ACC112 (cell line): ENCODE results near the gene WASHC2A.
"Not testable (repeated sequence)": the region's sequence is repeated elsewhere in the genome, so short reads cannot be mapped to it uniquely, and the experiment has no call there.

Source experiments
- H2AFZ ChIP-seq: fragments of 200-600 bp; sonication (generic); one replicate; pipeline ENCODE4 v1.6.0; 2017; ENCODE audit warnings: antibody characterized with exemption, low read length; ENCODE audit not compliant: unreplicated experiment
- H3K27ac ChIP-seq: fragments of 200-600 bp; sonication (generic); 2 replicates; pipeline ENCODE4 v1.5.1; 2014; ENCODE audit warnings: low read depth, mild to moderate bottlenecking, antibody characterized with exemption, low read length, moderate library complexity
- H3K27me3 ChIP-seq: fragments of 200-600 bp; sonication (generic); 2 replicates; pipeline ENCODE4 v1.6.1; 2014; ENCODE audit warnings: mild to moderate bottlenecking, antibody characterized with exemption, low read length, moderate library complexity, mixed read lengths; ENCODE audit not compliant: insufficient read depth
- H3K36me3 ChIP-seq: fragments of 200-600 bp; sonication (generic); 2 replicates; pipeline ENCODE4 v1.6.1; 2016; ENCODE audit warnings: mild to moderate bottlenecking, antibody characterized with exemption, low read length, moderate library complexity, mixed read lengths; ENCODE audit not compliant: insufficient read depth
- H3K4me1 ChIP-seq: fragments of 200-600 bp; sonication (generic); one replicate; pipeline ENCODE4 v1.6.1; 2016; ENCODE audit warnings: low read length, mixed read lengths; ENCODE audit not compliant: insufficient read depth, unreplicated experiment, control insufficient read depth
- H3K4me3 ChIP-seq: fragments of 200-600 bp; sonication (generic); 2 replicates; pipeline ENCODE4 v1.5.1; 2014; ENCODE audit warnings: mild to moderate bottlenecking, low read depth, low read length
- H3K79me2 ChIP-seq: fragments of 200-600 bp; sonication (generic); one replicate; pipeline ENCODE4 v1.6.0; 2016; ENCODE audit warnings: low read length; ENCODE audit not compliant: control insufficient read depth, unreplicated experiment, insufficient read depth

Gene WASHC2A

GRCh38 chr10:50063100-50063499 is 4.7 kb upstream of the WASHC2A start:
- H3K36me3 ChIP-seq = no peaks in the 10 kb centered on the region
- no peak overlapping the region for H3K4me3 ChIP-seq
- H3K27me3 ChIP-seq = no peaks in the 10 kb centered on the region
- H3K27ac ChIP-seq = no peak overlapping the region
- no peak overlapping the region for H2AFZ ChIP-seq
- no peaks in the 10 kb centered on the region for H3K4me1 ChIP-seq
- H3K79me2 ChIP-seq = no peaks in the 10 kb centered on the region

- H3K27ac ChIP-seq, H3K36me3 ChIP-seq, H3K4me1 ChIP-seq, H3K79me2 ChIP-seq, H3K27me3 ChIP-seq, H2AFZ ChIP-seq: not testable (repeated sequence)
- H3K4me3 ChIP-seq = peak overlapping the region; percentile 68
Observed at GRCh38 chr10:50068352-50068659, 552 bp downstream of the WASHC2A start.

GRCh38 chr10:50075139-50075538 is 7.4 kb downstream of the WASHC2A start:
- H2AFZ ChIP-seq, H3K27ac ChIP-seq, H3K79me2 ChIP-seq, H3K4me3 ChIP-seq, H3K27me3 ChIP-seq, H3K36me3 ChIP-seq, H3K4me1 ChIP-seq: not testable (repeated sequence)

- H3K27me3 ChIP-seq, H3K4me3 ChIP-seq, H3K4me1 ChIP-seq, H3K27ac ChIP-seq, H3K36me3 ChIP-seq, H3K79me2 ChIP-seq, H2AFZ ChIP-seq: not testable (repeated sequence)
Observed at GRCh38 chr10:50075544-50075943, 7.8 kb downstream of the WASHC2A start.

DNA sequence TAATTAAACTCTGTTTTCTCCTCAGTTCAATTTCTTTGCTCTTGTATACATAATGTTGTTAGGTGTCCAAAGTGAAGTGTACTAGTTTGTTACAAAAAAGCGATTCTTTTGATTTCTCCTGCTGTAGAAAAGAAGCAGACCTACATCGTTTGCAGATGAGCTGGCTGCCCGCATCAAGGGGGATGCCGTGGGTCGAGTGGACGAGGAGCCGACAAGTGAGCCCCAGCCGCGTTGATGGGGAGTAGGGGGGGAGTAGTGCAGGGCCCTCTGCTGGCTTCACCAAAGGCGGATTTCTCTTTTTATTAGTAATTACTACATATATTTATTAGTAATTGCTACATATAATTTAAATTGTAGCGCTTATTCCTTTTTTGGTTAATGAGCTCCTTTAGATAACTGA is 23.6 kb downstream of the WASHC2A start:
- H3K79me2 ChIP-seq, H3K4me1 ChIP-seq, H3K36me3 ChIP-seq, H2AFZ ChIP-seq, H3K27ac ChIP-seq, H3K27me3 ChIP-seq, H3K4me3 ChIP-seq: not testable (repeated sequence)

GRCh38 chr10:50092928-50093327 is 25.2 kb downstream of the WASHC2A start:
- not testable (repeated sequence) for H3K36me3 ChIP-seq, H3K4me3 ChIP-seq, H3K79me2 ChIP-seq, H3K27ac ChIP-seq, H3K4me1 ChIP-seq, H3K27me3 ChIP-seq, H2AFZ ChIP-seq

DNA sequence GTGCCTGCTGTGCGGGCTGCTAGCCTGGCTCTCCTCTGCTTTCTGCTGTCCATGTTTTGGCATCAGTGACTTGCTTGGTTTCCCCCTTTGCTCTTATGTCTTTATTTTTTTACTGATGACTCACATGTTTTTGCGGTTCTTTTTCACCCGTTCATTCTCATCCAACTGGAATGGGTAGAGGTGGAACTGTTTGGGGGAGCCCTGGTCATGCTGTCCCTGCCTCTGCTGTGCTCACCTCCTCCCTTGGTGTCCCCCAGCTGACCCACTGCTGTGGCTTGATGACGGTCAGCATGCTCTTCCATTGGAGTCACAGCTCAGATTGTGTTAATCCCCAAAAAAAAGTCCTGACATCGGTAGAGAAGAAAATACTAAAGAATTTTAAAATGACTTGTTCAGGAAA is 26.9 kb downstream of the WASHC2A start:
- H3K36me3 ChIP-seq, H3K4me3 ChIP-seq, H3K27ac ChIP-seq, H3K79me2 ChIP-seq, H3K27me3 ChIP-seq, H3K4me1 ChIP-seq, H2AFZ ChIP-seq: not testable (repeated sequence)

DNA sequence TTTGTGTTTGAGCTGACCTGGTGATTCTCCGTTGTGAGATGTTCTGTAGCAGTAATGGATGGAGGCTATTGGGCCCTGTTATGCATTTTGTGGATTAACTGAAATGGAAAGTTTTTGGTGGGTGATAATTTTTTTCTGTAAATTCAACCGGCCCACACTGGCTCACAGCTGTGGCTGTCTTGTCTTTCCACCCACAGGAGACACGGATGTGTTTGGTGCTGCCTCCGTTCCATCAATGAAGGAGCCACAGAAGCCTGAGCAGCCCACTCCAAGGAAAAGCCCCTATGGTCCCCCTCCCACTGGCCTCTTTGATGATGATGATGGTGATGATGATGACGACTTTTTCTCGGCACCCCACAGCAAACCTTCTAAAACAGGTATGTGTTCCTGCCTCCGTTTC is 27.6 kb downstream of the WASHC2A start:
- not testable (repeated sequence) for H3K79me2 ChIP-seq, H3K36me3 ChIP-seq, H3K4me3 ChIP-seq, H3K27me3 ChIP-seq, H2AFZ ChIP-seq, H3K4me1 ChIP-seq, H3K27ac ChIP-seq

GRCh38 chr10:50096722-50097121 is 29.0 kb downstream of the WASHC2A start:
- not testable (repeated sequence) for H3K4me3 ChIP-seq, H3K79me2 ChIP-seq, H2AFZ ChIP-seq, H3K4me1 ChIP-seq, H3K27me3 ChIP-seq, H3K36me3 ChIP-seq, H3K27ac ChIP-seq

- not testable (repeated sequence) for H3K79me2 ChIP-seq, H3K36me3 ChIP-seq, H2AFZ ChIP-seq, H3K27ac ChIP-seq, H3K4me3 ChIP-seq, H3K27me3 ChIP-seq, H3K4me1 ChIP-seq
Observed at GRCh38 chr10:50098645-50099044, 30.9 kb downstream of the WASHC2A start.

- H2AFZ ChIP-seq, H3K4me3 ChIP-seq, H3K79me2 ChIP-seq, H3K36me3 ChIP-seq, H3K4me1 ChIP-seq, H3K27me3 ChIP-seq, H3K27ac ChIP-seq: not testable (repeated sequence)
Observed at GRCh38 chr10:50101139-50101582, 33.4 kb downstream of the WASHC2A start.

GRCh38 chr10:50101747-50102146 is 34.0 kb downstream of the WASHC2A start:
- not testable (repeated sequence) for H3K4me1 ChIP-seq, H3K79me2 ChIP-seq, H3K27me3 ChIP-seq, H3K36me3 ChIP-seq, H2AFZ ChIP-seq
- Histone ChIP-seq H3K4me3 (peak overlapping the region; percentile 27; the same call in 1 of the 2 replicates), H3K27ac (peak overlapping the region; percentile 85)
